K562 (cell line): ENCODE data around the gene ONECUT1. TPM values are rescaled to one million over a fixed set of nuclear protein-coding genes. Genes with fewer than 3 reads are reported as not detected.

Source experiments
- ARHGAP35 ChIP-seq: fragments of 450-650 bp; IDR thresholded peaks from 2 replicates; pipeline ENCODE4 v1.6.1; 2018; ENCODE audit not compliant: partially characterized antibody
- PREB ChIP-seq: sonication (generic); formaldehyde crosslinking; IDR thresholded peaks from 2 replicates; pipeline ENCODE4 v1.8.1; 2023; ENCODE audit warnings: mild to moderate bottlenecking, missing genetic modification reagents
- RERE ChIP-seq: sonication (generic); formaldehyde crosslinking; IDR thresholded peaks from 2 replicates; pipeline ENCODE4 v1.8.0; 2023; ENCODE audit warnings: missing genetic modification reagents, mild to moderate bottlenecking, borderline replicate concordance
- SMARCB1 ChIP-seq: IDR thresholded peaks from 2 replicates; pipeline ENCODE4 v1.6.1; 2011; ENCODE audit warnings: improper control_type of control experiment, low read depth; ENCODE audit not compliant: insufficient read length
- SMC3 ChIP-seq: conservative IDR thresholded peaks from 2 replicates; pipeline ENCODE4 v1.6.1; 2011; ENCODE audit warnings: low read depth, low read length, improper control_type of control experiment; ENCODE audit not compliant: insufficient read depth
- TCF3 ChIP-seq: sonication (generic); formaldehyde crosslinking; IDR thresholded peaks from 2 replicates; pipeline ENCODE4 v1.4.0; 2020; ENCODE audit warnings: mild to moderate bottlenecking, missing genetic modification reagents
- ZNF133 ChIP-seq: fragments of 250-450 bp; sonication (Bioruptor Pico); IDR thresholded peaks from 2 replicates; pipeline ENCODE4 v1.4.0; 2020; ENCODE audit warnings: mild to moderate bottlenecking
- ZZZ3 ChIP-seq: fragments of 450-650 bp; IDR thresholded peaks from 2 replicates; pipeline ENCODE4 v1.6.1; 2016; ENCODE audit warnings: antibody characterized with exemption, mild to moderate bottlenecking, moderate library complexity
- polyA plus RNA-seq, 8 experiments: library from polyadenylated mRNA; depleted of rRNA in 4 of 8; stranded (reverse) in 5 of 8; unstranded in 3 of 8; fragments of >200 nt; fragmentation: Nextera tagmentation in 2 of 8; fragmentation: Illumina TruSeq in 1 of 8; extraction: Ambion mirVana in 2 of 8; extraction: Trizol in 1 of 8; gene quantifications; 2 replicates each; pipeline versions ENCODE4 v1.2.1 to v1.2.3, GENCODE V29; 2011 to 2014; ENCODE audit warnings: inconsistent platforms in 1 of 8, missing spikeins in 1 of 8
- total RNA-seq, 7 experiments: library from RNA; depleted of rRNA in 6 of 7; stranded (reverse); fragments of >200 nt in 6 of 7; fragmentation: Illumina TruSeq in 2 of 7; extraction: Trizol in 2 of 7; gene quantifications; 2 replicates each; pipeline versions ENCODE4 v1.2.1 to v1.2.3, GENCODE V29; 2011 to 2021; ENCODE audit warnings: low replicate concordance in 1 of 7

ONECUT1 gene
- total and polyA plus RNA-seq, 9 of the 15 experiments (the other 6 are each of a cell fraction or from before 2014, with no cell fraction given) = not detected

- TF ChIP-seq PREB (no peak), RERE (no peak), TCF3 (no peak), ARHGAP35 (no peak), SMARCB1 (no peak), ZNF133 (CRISPR knock-in tag) (no peak), SMC3 (no peak), ZZZ3 (no peak)
Measured at GRCh38 chr15:52786436-52787122, 3.6 kb downstream of the ONECUT1 start (continued).
